PC-3 (cell line): ENCODE measurements around the gene PKP3. TPM values are rescaled to one million over a fixed set of nuclear protein-coding genes. Genes with fewer than 3 reads are reported as not detected.

Experiments used
- ATAC-seq: fragments of 200-7000 bp; cut with Tn5 transposase; 2 replicates; pipeline ENCODE4 v1.9.1; 2020; ENCODE audit warnings: mild to moderate bottlenecking, moderate library complexity
- BruUV-seq: library from RNA; stranded (reverse); fragments of 400-500 nt; replicated peaks from 2 replicates; lab custom pipeline; 2021; lab: Mats Ljungman, UMichigan
- CTCF ChIA-PET: fragments of 300-600 bp; sonication (Branson Sonifier 250); formaldehyde crosslinking; loops from one replicate; lab custom pipeline; 2022; ENCODE audit warnings: antibody characterized with exemption; lab: Charles Lee
- POLR2A ChIA-PET: fragments of 300-600 bp; sonication (Branson Sonifier 250); formaldehyde crosslinking; loops from one replicate; lab custom pipeline; 2022; ENCODE audit warnings: antibody characterized with exemption; ENCODE audit not compliant: unreplicated experiment; lab: Charles Lee
- DNase-seq: peaks from one replicate; pipeline ENCODE4 v3.0.0-alpha.2; 2015
- H2AFZ ChIP-seq: fragments of 300-600 bp; sonication (generic); 2 replicates; pipeline ENCODE4 v1.6.0; 2016; ENCODE audit warnings: antibody characterized with exemption, low read length
- H3F3A ChIP-seq: fragments of 300-600 bp; sonication (generic); one replicate; pipeline ENCODE4 v1.6.0; 2017; ENCODE audit warnings: antibody characterized with exemption, low read length, control low read depth, mild to moderate bottlenecking; ENCODE audit not compliant: unreplicated experiment
- H3K27ac ChIP-seq: fragments of 300-600 bp; sonication (generic); 2 replicates; pipeline ENCODE4 v1.5.1; 2016; ENCODE audit warnings: mild to moderate bottlenecking, low read length
- H3K27me3 ChIP-seq: fragments of 300-600 bp; sonication (generic); 2 replicates; pipeline ENCODE4 v1.6.1; 2016; ENCODE audit warnings: low read length, mixed read lengths
- H3K36me3 ChIP-seq: fragments of 300-600 bp; sonication (generic); 2 replicates; pipeline ENCODE4 v1.6.1; 2016; ENCODE audit warnings: low read depth, mixed run types, low read length, mixed read lengths
- H3K4me1 ChIP-seq: fragments of 300-600 bp; sonication (generic); 2 replicates; pipeline ENCODE4 v1.5.1; 2016; ENCODE audit warnings: low read length; ENCODE audit not compliant: insufficient read depth
- H3K4me2 ChIP-seq: fragments of 300-600 bp; sonication (generic); 2 replicates; pipeline ENCODE4 v1.6.0; 2016; ENCODE audit warnings: low read length
- H3K4me3 ChIP-seq: fragments of 300-600 bp; sonication (generic); 2 replicates; pipeline ENCODE4 v1.5.1; 2016; ENCODE audit warnings: mild to moderate bottlenecking, low read length, mixed read lengths
- H3K79me2 ChIP-seq: fragments of 300-600 bp; sonication (generic); 2 replicates; pipeline ENCODE4 v1.6.1; 2017; ENCODE audit warnings: low read length, mixed read lengths
- H3K9ac ChIP-seq: fragments of 300-600 bp; sonication (generic); 2 replicates; pipeline ENCODE4 v1.6.0; 2016; ENCODE audit warnings: mild to moderate bottlenecking, low read length
- H3K9me2 ChIP-seq: fragments of 300-600 bp; sonication (generic); replicated peaks from 2 replicates; pipeline ENCODE4 v1.6.1; 2016; ENCODE audit warnings: mixed run types, low read length, mixed read lengths
- H3K9me3 ChIP-seq: fragments of 300-600 bp; sonication (generic); 2 replicates; pipeline ENCODE4 v1.6.1; 2016; ENCODE audit warnings: low read length, mixed read lengths
- H4K20me1 ChIP-seq: fragments of 300-600 bp; sonication (generic); 2 replicates; pipeline ENCODE4 v1.6.1; 2016; ENCODE audit warnings: low read length, mixed read lengths
- EZH2 ChIP-seq: fragments of 300-600 bp; sonication (generic); IDR thresholded peaks from one replicate; pipeline ENCODE4 v1.6.1; 2017; ENCODE audit warnings: antibody characterized with exemption, mild to moderate bottlenecking, low read length; ENCODE audit not compliant: unreplicated experiment
- EZH2phosphoT487 ChIP-seq: fragments of 300-600 bp; sonication (generic); IDR thresholded peaks from 2 replicates; pipeline ENCODE4 v1.6.1; 2018; ENCODE audit warnings: mild to moderate bottlenecking, antibody characterized with exemption, low read length, borderline replicate concordance
- intact Hi-C: fragments of 100-400 bp; cut with micrococcal nuclease; formaldehyde crosslinking; loops from 2 replicates; pipeline ENCODE4 v1.9.0; 2023
- total RNA-seq: library from RNA; depleted of rRNA; stranded (reverse); fragments of >200 nt; gene quantifications from 2 replicates; pipeline ENCODE4 v1.2.3, GENCODE V29; 2014
- TF ChIP-seq, protein P1 (sequence below): fragments of 300-600 bp; sonication (generic); conservative IDR thresholded peaks from 2 replicates; pipeline ENCODE4 v1.5.1; 2017; ENCODE audit warnings: antibody characterized with exemption, low read depth, mild to moderate bottlenecking, low read length

Gene PKP3
- total RNA-seq, 1 experiment from 2014 or later, result 218 TPM

DNA sequence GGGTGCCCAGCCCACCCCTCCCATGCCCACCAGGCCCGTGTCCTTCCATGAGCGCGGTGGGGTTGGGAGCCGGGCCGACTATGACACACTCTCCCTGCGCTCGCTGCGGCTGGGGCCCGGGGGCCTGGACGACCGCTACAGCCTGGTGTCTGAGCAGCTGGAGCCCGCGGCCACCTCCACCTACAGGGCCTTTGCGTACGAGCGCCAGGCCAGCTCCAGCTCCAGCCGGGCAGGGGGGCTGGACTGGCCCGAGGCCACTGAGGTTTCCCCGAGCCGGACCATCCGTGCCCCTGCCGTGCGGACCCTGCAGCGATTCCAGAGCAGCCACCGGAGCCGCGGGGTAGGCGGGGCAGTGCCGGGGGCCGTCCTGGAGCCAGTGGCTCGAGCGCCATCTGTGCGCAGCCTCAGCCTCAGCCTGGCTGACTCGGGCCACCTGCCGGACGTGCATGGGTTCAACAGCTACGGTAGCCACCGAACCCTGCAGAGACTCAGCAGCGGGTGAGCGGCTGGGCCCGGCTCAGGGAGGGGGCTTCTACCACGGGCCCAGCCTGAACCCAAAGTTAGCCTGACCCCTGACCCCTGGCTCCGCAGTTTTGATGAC is 3.0 kb downstream of the PKP3 start:
- Histone ChIP-seq H3K4me1 (peaks cover 19% of the 10 kb centered on the region), H3K4me3 (no peak overlapping the region), H3K9me2 (no peaks in the 10 kb centered on the region), H3K4me2 (no peak overlapping the region), H3K27me3 (no peaks in the 10 kb centered on the region), H3K9me3 (no peaks in the 10 kb centered on the region), H3K9ac (no peak overlapping the region), H3K79me2 (peaks cover 42% of the 10 kb centered on the region), H3F3A (no peaks in the 10 kb centered on the region), H3K27ac (no peak overlapping the region), H3K36me3 (peaks cover 29% of the 10 kb centered on the region), H2AFZ (no peak overlapping the region), H4K20me1 (peaks cover 12% of the 10 kb centered on the region; the same call in 1 of the 2 replicates)
- BruUV-seq, result no TSS peak
- TF ChIP-seq, protein P1, sequence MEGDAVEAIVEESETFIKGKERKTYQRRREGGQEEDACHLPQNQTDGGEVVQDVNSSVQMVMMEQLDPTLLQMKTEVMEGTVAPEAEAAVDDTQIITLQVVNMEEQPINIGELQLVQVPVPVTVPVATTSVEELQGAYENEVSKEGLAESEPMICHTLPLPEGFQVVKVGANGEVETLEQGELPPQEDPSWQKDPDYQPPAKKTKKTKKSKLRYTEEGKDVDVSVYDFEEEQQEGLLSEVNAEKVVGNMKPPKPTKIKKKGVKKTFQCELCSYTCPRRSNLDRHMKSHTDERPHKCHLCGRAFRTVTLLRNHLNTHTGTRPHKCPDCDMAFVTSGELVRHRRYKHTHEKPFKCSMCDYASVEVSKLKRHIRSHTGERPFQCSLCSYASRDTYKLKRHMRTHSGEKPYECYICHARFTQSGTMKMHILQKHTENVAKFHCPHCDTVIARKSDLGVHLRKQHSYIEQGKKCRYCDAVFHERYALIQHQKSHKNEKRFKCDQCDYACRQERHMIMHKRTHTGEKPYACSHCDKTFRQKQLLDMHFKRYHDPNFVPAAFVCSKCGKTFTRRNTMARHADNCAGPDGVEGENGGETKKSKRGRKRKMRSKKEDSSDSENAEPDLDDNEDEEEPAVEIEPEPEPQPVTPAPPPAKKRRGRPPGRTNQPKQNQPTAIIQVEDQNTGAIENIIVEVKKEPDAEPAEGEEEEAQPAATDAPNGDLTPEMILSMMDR, result no peak
- no peak for TF ChIP-seq EZH2
- no peak for TF ChIP-seq EZH2phosphoT487
- intact Hi-C loops, result loop anchor here (10.0 kb wide), 1 partner anchor 48 kb away; the partner anchor contains the start of gene ANO9
- CTCF ChIA-PET, result interaction anchor here (0.5 kb wide), 1 partner anchor 10 kb away, joined by 3 read pairs; no protein-coding TSS in a partner anchor
- POLR2A ChIA-PET, result interaction anchor here (0.5 kb wide), 1 partner anchor 10 kb away, joined by 3 read pairs; no protein-coding TSS in a partner anchor
- no peak for DNase-seq
- no peak for ATAC-seq

DNA sequence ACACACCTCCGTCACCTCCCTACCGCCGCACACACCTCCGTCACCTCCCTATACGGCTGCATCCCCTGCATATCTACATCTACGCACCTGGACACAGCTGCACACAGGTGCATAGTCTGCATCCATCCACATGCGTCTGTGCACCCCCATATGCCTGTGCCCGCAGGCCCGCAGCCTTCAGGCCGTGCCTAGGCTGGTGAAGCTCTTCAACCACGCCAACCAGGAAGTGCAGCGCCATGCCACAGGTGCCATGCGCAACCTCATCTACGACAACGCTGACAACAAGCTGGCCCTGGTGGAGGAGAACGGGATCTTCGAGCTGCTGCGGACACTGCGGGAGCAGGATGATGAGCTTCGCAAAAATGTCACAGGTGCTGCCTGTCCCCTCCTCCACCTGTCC is 4.8 kb downstream of the PKP3 start:
- Histone ChIP-seq H3K27me3 (no peaks in the 10 kb centered on the region), H3K9ac (no peak overlapping the region), H3K9me3 (no peaks in the 10 kb centered on the region), H4K20me1 (peaks cover 12% of the 10 kb centered on the region; the same call in 1 of the 2 replicates), H3F3A (no peaks in the 10 kb centered on the region), H3K4me1 (peaks cover 8% of the 10 kb centered on the region), H3K79me2 (peaks cover 38% of the 10 kb centered on the region), H3K4me2 (no peak overlapping the region), H2AFZ (no peak overlapping the region), H3K9me2 (no peaks in the 10 kb centered on the region), H3K36me3 (peaks cover 36% of the 10 kb centered on the region), H3K27ac (no peak overlapping the region), H3K4me3 (no peak overlapping the region)
- ATAC-seq, result no peak
- CTCF ChIA-PET, result no interaction called here
- no TSS peak for BruUV-seq
- DNase-seq, result no peak
- POLR2A ChIA-PET, result no interaction called here
- TF ChIP-seq EZH2phosphoT487, result no peak
- TF ChIP-seq, protein P1, result no peak
- no peak for TF ChIP-seq EZH2
- intact Hi-C loops, result loop anchor here (10.0 kb wide), 1 partner anchor 46 kb away; the partner anchor contains the start of gene ANO9

DNA sequence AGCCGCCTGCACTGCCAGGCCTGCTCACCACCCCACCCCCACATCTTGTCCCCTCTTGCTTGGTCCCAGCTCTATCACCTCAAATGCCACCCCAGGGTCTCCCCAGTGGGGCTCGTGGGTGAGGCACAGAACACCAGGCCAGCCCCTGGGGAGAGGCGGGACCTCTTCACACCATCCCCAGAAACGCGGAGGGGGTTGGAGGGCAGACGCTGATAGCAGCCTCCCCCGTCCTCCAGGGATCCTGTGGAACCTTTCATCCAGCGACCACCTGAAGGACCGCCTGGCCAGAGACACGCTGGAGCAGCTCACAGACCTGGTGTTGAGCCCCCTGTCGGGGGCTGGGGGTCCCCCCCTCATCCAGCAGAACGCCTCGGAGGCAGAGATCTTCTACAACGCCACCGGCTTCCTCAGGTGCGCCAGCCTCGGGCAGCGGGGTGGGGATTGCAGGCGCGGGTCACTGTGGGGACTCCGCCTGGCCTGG is 5.8 kb downstream of the PKP3 start:
- DNase-seq (no peak), ATAC-seq (no peak)
- BruUV-seq, result no TSS peak
- Histone ChIP-seq H4K20me1 (peaks cover 12% of the 10 kb centered on the region; the same call in 1 of the 2 replicates), H3K4me3 (no peak overlapping the region), H3F3A (no peaks in the 10 kb centered on the region), H2AFZ (no peak overlapping the region), H3K9me3 (no peaks in the 10 kb centered on the region), H3K27ac (no peak overlapping the region), H3K9me2 (no peaks in the 10 kb centered on the region), H3K36me3 (peaks cover 41% of the 10 kb centered on the region), H3K79me2 (peaks cover 29% of the 10 kb centered on the region), H3K4me2 (no peak overlapping the region), H3K9ac (no peak overlapping the region), H3K4me1 (peaks cover 7% of the 10 kb centered on the region; the same call in 1 of the 2 replicates), H3K27me3 (no peaks in the 10 kb centered on the region)
- TF ChIP-seq EZH2 (no peak), EZH2phosphoT487 (no peak)
- TF ChIP-seq, protein P1, result no peak
- CTCF ChIA-PET, result no interaction called here
- intact Hi-C loops, result loop anchor here (10.0 kb wide), 1 partner anchor 45 kb away; the partner anchor contains the start of gene ANO9
- POLR2A ChIA-PET, result no interaction called here
